Tibial nerve (tissue), 4 donors: ENCODE data around the gene PES1.

Source experiments
- CTCF ChIP-seq, 5 experiments: fragments of 200-600 bp in 3 of 5; fragments of 450-650 bp in 2 of 5; sonication (generic) in 3 of 5; IDR thresholded peaks; one replicate each; pipeline ENCODE4 v1.5.1; 2016 to 2019; ENCODE audit warnings: antibody characterized with exemption in 5 of 5, mild to moderate bottlenecking in 3 of 5, moderate library complexity in 2 of 5
- EP300 ChIP-seq, 2 donors: sonication (generic); formaldehyde crosslinking; IDR thresholded peaks; one replicate each; pipeline ENCODE4 v1.6.1; 2017; ENCODE audit warnings: antibody characterized with exemption in 2 of 2, mild to moderate bottlenecking in 1 of 2
- POLR2A ChIP-seq, 2 donors: fragments of 450-650 bp; IDR thresholded peaks; one replicate each; pipeline ENCODE4 v1.6.1; 2017; ENCODE audit warnings: antibody characterized with exemption in 2 of 2, mild to moderate bottlenecking in 2 of 2, moderate library complexity in 2 of 2

GRCh38 chr22:30573594-30574094 is 18.1 kb downstream of the PES1 start:
- TF ChIP-seq CTCF (IDR thresholded peaks at IDR 0.05) (no peak), POLR2A (IDR thresholded peaks at IDR 0.05) (no peak), EP300 (IDR thresholded peaks at IDR 0.05) (no peak)
